T-cell (primary cell): ENCODE measurements around the gene CBX1. TPM values are rescaled to one million over a fixed set of nuclear protein-coding genes. Genes with fewer than 3 reads are reported as not detected.

ENCODE experiments used
- ATAC-seq, 4 experiments: fragments of 200-7000 bp in 3 of 4; fragments of 150-1000 bp in 1 of 4; cut with Tn5 transposase; replicated peaks in 1 of 4; 1 replicate in 3 of 4; 2 replicates in 1 of 4; pipeline ENCODE4 v1.10.0; 2021; ENCODE audit warnings: moderate library complexity in 3 of 4, mild to moderate bottlenecking in 2 of 4, moderate number of reproducible peaks in 1 of 4
- CTCF ChIA-PET, 2 donors: fragments of 300-600 bp; sonication (Branson Sonifier 250); formaldehyde crosslinking; loops; one replicate each; lab custom pipeline; 2022; ENCODE audit warnings: antibody characterized with exemption in 2 of 2; lab: Charles Lee
- POLR2A ChIA-PET, 2 donors: fragments of 300-600 bp; sonication (Branson Sonifier 250); formaldehyde crosslinking; loops; one replicate each; lab custom pipeline; 2022; ENCODE audit warnings: antibody characterized with exemption in 2 of 2; lab: Charles Lee
- DNase-seq, 35 experiments: peaks; one replicate each; pipeline versions ENCODE4 v3.0.0 to v3.0.0-alpha.2; 2013 to 2023
- H3K27ac ChIP-seq: one replicate; pipeline ENCODE4 v1.5.1; 2013; ENCODE audit warnings: low read length
- H3K27me3 ChIP-seq, 2 experiments: replicated peaks in 1 of 2; 1 replicate in 1 of 2; 2 replicates in 1 of 2; pipeline versions ENCODE4 v1.6.1 to v1.7.0; 2013; ENCODE audit warnings: low read length in 1 of 2, mixed read lengths in 1 of 2; ENCODE audit not compliant: control insufficient read depth in 2 of 2, insufficient read depth in 2 of 2; ENCODE audit errors: extremely low read depth in 1 of 2
- H3K36me3 ChIP-seq, 2 donors: 1 replicate in 1 of 2; 2 replicates in 1 of 2; pipeline versions ENCODE4 v1.6.1 to v1.7.0; 2013; ENCODE audit warnings: low read length in 1 of 2; ENCODE audit not compliant: control insufficient read depth in 2 of 2, insufficient read depth in 1 of 2; ENCODE audit errors: extremely low read depth in 1 of 2
- H3K4me1 ChIP-seq, 2 experiments: 1 replicate in 1 of 2; 2 replicates in 1 of 2; pipeline versions ENCODE4 v1.6.1 to v1.7.0; 2013; ENCODE audit warnings: low read length in 2 of 2, mixed read lengths in 1 of 2; ENCODE audit not compliant: insufficient read depth in 2 of 2, control insufficient read depth in 1 of 2; ENCODE audit errors: extremely low read depth in 1 of 2
- H3K4me3 ChIP-seq, 2 donors: 1 replicate in 1 of 2; 2 replicates in 1 of 2; pipeline versions ENCODE4 v1.5.1 to v1.7.0; 2013; ENCODE audit warnings: mild to moderate bottlenecking in 2 of 2, low read length in 1 of 2, moderate library complexity in 1 of 2; ENCODE audit not compliant: control insufficient read depth in 1 of 2; ENCODE audit errors: extremely low read depth in 1 of 2
- H3K9me3 ChIP-seq: 2 replicates; pipeline ENCODE4 v1.7.0; 2013
- H3K27ac Mint-ChIP-seq, 2 donors: one replicate each; pipeline ENCODE4 v1.8.0; 2020 to 2021; ENCODE audit warnings: mild to moderate bottlenecking in 2 of 2, mixed read lengths in 2 of 2
- H3K27me3 Mint-ChIP-seq, 2 donors: one replicate each; pipeline ENCODE4 v1.8.0; 2021 to 2022; ENCODE audit warnings: mixed read lengths in 2 of 2
- H3K36me3 Mint-ChIP-seq: one replicate; pipeline ENCODE4 v1.8.0; 2021; ENCODE audit warnings: mixed read lengths
- H3K4me1 Mint-ChIP-seq, 3 donors: one replicate each; pipeline ENCODE4 v1.8.0; 2020 to 2022; ENCODE audit warnings: mixed read lengths in 3 of 3, mild to moderate bottlenecking in 1 of 3
- H3K4me3 Mint-ChIP-seq, 3 donors: one replicate each; pipeline ENCODE4 v1.8.0; 2020 to 2022; ENCODE audit warnings: mild to moderate bottlenecking in 3 of 3, mixed read lengths in 3 of 3, moderate library complexity in 3 of 3
- H3K9me3 Mint-ChIP-seq, 3 donors: one replicate each; pipeline ENCODE4 v1.8.0; 2020 to 2022; ENCODE audit warnings: mixed read lengths in 3 of 3
- WGBS: methylation state at CpG from one replicate; pipeline ENCODE4 v1.1.5; 2013; ENCODE audit warnings: missing lambda C conversion rate; ENCODE audit not compliant: insufficient coverage; 5-methylcytosine and 5-hydroxymethylcytosine counted together
- total RNA-seq, 35 experiments: library from RNA in 6 of 35; stranded (reverse) in 6 of 35; fragments of 120-200 nt in 1 of 35; gene quantifications; one replicate each; pipeline versions ENCODE4 v1.2.1 to v1.2.4 and lab custom pipeline; 2013 to 2026

CBX1 gene
- total RNA-seq, 5 donors from 2014 or later (not counting 1 experiment from before 2014, with no cell fraction given), result 19.6 to 32.4 (median 30.7) TPM

DNA sequence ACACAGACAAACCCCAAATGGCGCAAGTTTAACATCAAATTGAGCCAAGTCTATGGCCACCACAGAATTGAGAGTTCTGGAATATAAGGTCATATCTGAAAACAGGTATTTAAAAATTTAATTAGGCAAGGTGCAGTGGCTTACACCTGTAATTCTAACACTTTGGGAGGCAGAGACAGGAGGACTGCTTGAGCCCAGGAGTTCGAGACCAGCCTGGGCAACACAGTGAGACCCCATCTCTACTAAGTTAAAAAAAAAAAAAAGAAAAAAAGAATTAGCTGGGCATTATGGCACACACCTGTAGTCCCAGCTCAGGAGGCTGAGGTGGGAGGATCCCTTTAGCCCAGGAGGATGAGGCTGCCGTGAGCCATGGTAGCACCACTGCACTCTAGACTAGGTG, 34.0 kb downstream of the CBX1 start:
- Histone ChIP-seq H3K27me3 (no peaks in the 10 kb centered on the region), H3K4me1 (no peaks in the 10 kb centered on the region), H3K4me3 (no peak overlapping the region), H3K9me3 (no peaks in the 10 kb centered on the region), H3K36me3 (peaks cover 5 to 61% of the 10 kb centered on the region in 2 donors), H3K27ac (no peak overlapping the region)
- no CpG with 5 or more reads among the region's 3 CpGs for WGBS
- H3K9me3 Mint-ChIP-seq, result no peaks in the 10 kb centered on the region
- H3K36me3 Mint-ChIP-seq, result peaks cover 30% of the 10 kb centered on the region
- no peaks in the 10 kb centered on the region for H3K4me1 Mint-ChIP-seq
- H3K27me3 Mint-ChIP-seq, result no peaks in the 10 kb centered on the region
- H3K27ac Mint-ChIP-seq, result no peak overlapping the region
- ATAC-seq (no peak), DNase-seq (no peak)
- no peak overlapping the region for H3K4me3 Mint-ChIP-seq
- CTCF ChIA-PET, result interaction anchor here in 1 of 2 donors (0.7 to 1.8 kb wide), 2 partner anchors 23 to 55 kb away, joined by 3 to 4 read pairs; no protein-coding TSS in a partner anchor
- POLR2A ChIA-PET, result interaction anchor here (0.6 to 0.7 kb wide), 3 partner anchors 21 to 1122 kb away, joined by 3 read pairs; no protein-coding TSS in a partner anchor

GRCh38 chr17:48066656-48067055, 34.6 kb downstream of the CBX1 start:
- Mint-ChIP-seq H3K27ac (peak overlapping the region in 1 of 2 donors; percentile 26), H3K27me3 (no peaks in the 10 kb centered on the region)
- peaks cover 5 to 65% of the 10 kb centered on the region in 2 donors for H3K36me3 ChIP-seq

GRCh38 chr17:48066192-48066591, 35.1 kb downstream of the CBX1 start:
- ChIA-PET POLR2A (no interaction called here), CTCF (no interaction called here)
- H3K27me3 ChIP-seq, result no peaks in the 10 kb centered on the region
- no peak overlapping the region for H3K4me3 ChIP-seq
- no peaks in the 10 kb centered on the region for H3K4me1 Mint-ChIP-seq
- H3K4me1 ChIP-seq, result no peaks in the 10 kb centered on the region
- H3K36me3 Mint-ChIP-seq, result peaks cover 34% of the 10 kb centered on the region
- peak overlapping the region in 1 of 2 donors; percentile 26 for H3K27ac Mint-ChIP-seq
- ATAC-seq, result no peak
- H3K27me3 Mint-ChIP-seq, result no peaks in the 10 kb centered on the region
- H3K4me3 Mint-ChIP-seq, result no peak overlapping the region
- no peaks in the 10 kb centered on the region for H3K9me3 ChIP-seq
- WGBS, result no CpG with 5 or more reads among the region's 1 CpG
- H3K9me3 Mint-ChIP-seq, result no peaks in the 10 kb centered on the region
- no peak for DNase-seq
- H3K27ac ChIP-seq, result no peak overlapping the region
- peaks cover 5 to 64% of the 10 kb centered on the region in 2 donors for H3K36me3 ChIP-seq

More at GRCh38 chr17:48066656-48067055, 34.6 kb downstream of the CBX1 start:
- WGBS, result no CpG with 5 or more reads among the region's 1 CpG
- Histone ChIP-seq H3K9me3 (no peaks in the 10 kb centered on the region), H3K27me3 (no peaks in the 10 kb centered on the region), H3K4me1 (no peaks in the 10 kb centered on the region), H3K27ac (no peak overlapping the region), H3K4me3 (no peak overlapping the region)
- POLR2A ChIA-PET, result no interaction called here
- Mint-ChIP-seq H3K9me3 (no peaks in the 10 kb centered on the region), H3K4me3 (no peak overlapping the region), H3K36me3 (peaks cover 30% of the 10 kb centered on the region), H3K4me1 (no peaks in the 10 kb centered on the region)
- CTCF ChIA-PET, result interaction anchor here in 1 of 2 donors (0.6 to 0.7 kb wide), 3 partner anchors 18 to 119 kb away, joined by 3 to 4 read pairs (median 3); no protein-coding TSS in a partner anchor
- ATAC-seq (no peak), DNase-seq (no peak)

- WGBS, result 94% methylated on average over 3 of the region's 3 CpGs
- DNase-seq, result no peak
- no peaks in the 10 kb centered on the region for H3K27me3 ChIP-seq
- POLR2A ChIA-PET, result no interaction called here
- no peaks in the 10 kb centered on the region for H3K27me3 Mint-ChIP-seq
- H3K4me3 Mint-ChIP-seq, result no peak overlapping the region
- CTCF ChIA-PET, result interaction anchor here (0.6 to 0.9 kb wide), 3 partner anchors 8 to 32 kb away, joined by 3 to 4 read pairs (median 3); no protein-coding TSS in a partner anchor
- H3K9me3 ChIP-seq, result no peaks in the 10 kb centered on the region
- peaks cover 37% of the 10 kb centered on the region for H3K36me3 Mint-ChIP-seq
- H3K9me3 Mint-ChIP-seq, result no peaks in the 10 kb centered on the region
- ATAC-seq, result no peak
- H3K4me3 ChIP-seq, result no peak overlapping the region
- H3K4me1 Mint-ChIP-seq, result peaks cover 0 to 2% (median 2%) of the 10 kb centered on the region in 3 donors
- H3K27ac Mint-ChIP-seq, result no peak overlapping the region
- H3K36me3 ChIP-seq, result peaks cover 5 to 60% of the 10 kb centered on the region in 2 donors
- H3K4me1 ChIP-seq, result no peaks in the 10 kb centered on the region
- no peak overlapping the region for H3K27ac ChIP-seq
Observed at GRCh38 chr17:48064638-48065037, 36.6 kb downstream of the CBX1 start.

GRCh38 chr17:48062273-48062672, 39.0 kb downstream of the CBX1 start:
- no peak overlapping the region for H3K4me3 ChIP-seq
- POLR2A ChIA-PET, result no interaction called here
- no peaks in the 10 kb centered on the region for H3K4me1 ChIP-seq
- ATAC-seq (no peak), DNase-seq (no peak)
- Mint-ChIP-seq H3K27ac (no peak overlapping the region), H3K9me3 (no peaks in the 10 kb centered on the region), H3K27me3 (no peaks in the 10 kb centered on the region), H3K4me1 (peaks cover 0 to 8% (median 2%) of the 10 kb centered on the region in 3 donors), H3K36me3 (peaks cover 50% of the 10 kb centered on the region), H3K4me3 (no peak overlapping the region)
- no peaks in the 10 kb centered on the region for H3K9me3 ChIP-seq
- CTCF ChIA-PET, result interaction anchor here (0.5 to 0.6 kb wide), 3 partner anchors 9 to 290 kb away, joined by 3 to 7 read pairs (median 5); no protein-coding TSS in a partner anchor
- peaks cover 7 to 74% of the 10 kb centered on the region in 2 donors for H3K36me3 ChIP-seq
- 100% methylated on average over 1 of the region's 7 CpGs for WGBS
- no peaks in the 10 kb centered on the region for H3K27me3 ChIP-seq
- no peak overlapping the region for H3K27ac ChIP-seq

DNA sequence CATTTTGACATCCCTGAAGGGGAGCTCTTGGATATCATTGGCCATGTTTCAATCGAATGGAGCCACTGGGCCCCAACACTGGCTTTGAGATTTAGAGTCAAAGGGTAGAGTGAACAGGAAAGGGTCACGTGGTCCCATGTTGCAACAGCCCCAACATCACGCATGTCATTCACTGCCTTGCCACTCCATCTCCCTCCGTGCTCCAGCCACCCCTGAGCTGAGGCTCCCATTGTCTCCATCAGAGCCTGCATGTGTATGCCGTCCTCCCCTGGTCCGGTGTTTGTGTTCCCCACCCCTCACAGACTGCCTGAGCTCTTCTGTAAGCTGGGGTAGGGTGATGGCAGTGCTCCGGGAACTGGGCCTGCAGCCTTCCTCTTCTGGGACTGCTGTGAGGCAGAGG, 41.0 kb downstream of the CBX1 start:
- H3K4me3 Mint-ChIP-seq, result no peak overlapping the region
- Histone ChIP-seq H3K9me3 (no peaks in the 10 kb centered on the region), H3K27ac (no peak overlapping the region), H3K4me3 (no peak overlapping the region), H3K4me1 (peaks cover 0 to 5% of the 10 kb centered on the region in 2 experiments), H3K36me3 (peaks cover 11 to 82% of the 10 kb centered on the region in 2 donors), H3K27me3 (no peaks in the 10 kb centered on the region)
- peaks cover 53% of the 10 kb centered on the region for H3K36me3 Mint-ChIP-seq
- DNase-seq (no peak), ATAC-seq (no peak)
- no peaks in the 10 kb centered on the region for H3K27me3 Mint-ChIP-seq
- ChIA-PET CTCF (no interaction called here), POLR2A (no interaction called here)
- H3K27ac Mint-ChIP-seq, result no peak overlapping the region
- peaks cover 10 to 20% (median 12%) of the 10 kb centered on the region in 3 donors for H3K4me1 Mint-ChIP-seq
- no CpG with 5 or more reads among the region's 7 CpGs for WGBS
- H3K9me3 Mint-ChIP-seq, result no peaks in the 10 kb centered on the region
